Activated B cell treated with CpG ODN at 0.5 μM for 24 hours (primary cell): ENCODE measurements around the gene GKN2. TPM values are rescaled to one million over a fixed set of nuclear protein-coding genes. Genes with fewer than 3 reads are reported as not detected.

Experiments used
- ATAC-seq: fragments of 200-7000 bp; cut with Tn5 transposase; one replicate; pipeline ENCODE4 v1.10.0; 2021; ENCODE audit warnings: low read depth, mild to moderate bottlenecking, moderate library complexity
- CTCF ChIA-PET: fragments of 350-600 bp; sonication (Branson Sonifier 250); formaldehyde crosslinking; loops from one replicate; lab custom pipeline; 2021; ENCODE audit warnings: antibody characterized with exemption; lab: Charles Lee
- POLR2A ChIA-PET: fragments of 350-600 bp; sonication (Branson Sonifier 250); formaldehyde crosslinking; loops from one replicate; lab custom pipeline; 2021; ENCODE audit warnings: antibody characterized with exemption; lab: Charles Lee
- DNase-seq: peaks from one replicate; pipeline ENCODE4 v3.0.0; 2022
- H3K27ac Mint-ChIP-seq: one replicate; pipeline ENCODE4 v1.8.0; 2020; ENCODE audit warnings: mixed read lengths
- H3K27me3 Mint-ChIP-seq: one replicate; pipeline ENCODE4 v1.8.0; 2021; ENCODE audit warnings: mixed read lengths
- H3K36me3 Mint-ChIP-seq: one replicate; pipeline ENCODE4 v1.8.0; 2021; ENCODE audit warnings: low read depth, mixed read lengths
- H3K4me1 Mint-ChIP-seq: one replicate; pipeline ENCODE4 v1.8.0; 2021; ENCODE audit warnings: mixed read lengths
- H3K4me3 Mint-ChIP-seq: one replicate; pipeline ENCODE4 v1.8.0; 2020; ENCODE audit warnings: mild to moderate bottlenecking, mixed read lengths
- H3K9me3 Mint-ChIP-seq: one replicate; pipeline ENCODE4 v1.8.0; 2020; ENCODE audit warnings: mixed read lengths
- intact Hi-C: fragments of 100-400 bp; cut with micrococcal nuclease; formaldehyde crosslinking; loops from one replicate; pipeline ENCODE4 v1.15.1; 2024
- total RNA-seq: library from RNA; stranded (reverse); gene quantifications from 2 replicates; pipeline ENCODE4 v1.2.3, GENCODE V29; 2022
- TF ChIP-seq, protein P1 (sequence below): fragments of 200-600 bp; IDR thresholded peaks from one replicate; pipeline ENCODE4 v1.8.0; 2022; ENCODE audit warnings: antibody characterized with exemption, mild to moderate bottlenecking

The GKN2 gene
- total RNA-seq, 1 donor from 2014 or later = not detected

DNA sequence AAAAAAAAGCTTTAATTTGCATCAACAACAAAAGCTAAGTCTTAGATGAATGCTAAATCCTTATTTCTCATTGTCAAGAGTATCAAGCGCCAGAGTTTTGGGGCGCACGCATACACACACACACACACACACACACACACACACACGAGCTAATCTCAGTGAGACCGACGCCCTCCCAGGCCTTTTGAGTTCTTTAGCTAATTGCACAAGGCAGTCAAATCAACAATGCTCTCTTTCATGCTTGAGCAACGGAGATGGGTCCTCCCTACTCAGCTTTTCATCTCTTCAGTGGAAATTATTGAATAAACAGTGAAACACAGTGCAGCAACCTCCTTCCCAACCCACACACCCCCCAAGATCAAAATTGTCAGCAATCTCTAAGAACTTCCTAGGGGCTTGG, 41.0 kb upstream of the GKN2 start:
- H3K9me3 Mint-ChIP-seq = no peaks in the 10 kb centered on the region
- no peak overlapping the region for H3K4me3 Mint-ChIP-seq
- ATAC-seq (no peak), DNase-seq (no peak)
- H3K27ac Mint-ChIP-seq = no peak overlapping the region
- no peaks in the 10 kb centered on the region for H3K36me3 Mint-ChIP-seq
- intact Hi-C loops = no loop called here
- TF ChIP-seq, protein P1, sequence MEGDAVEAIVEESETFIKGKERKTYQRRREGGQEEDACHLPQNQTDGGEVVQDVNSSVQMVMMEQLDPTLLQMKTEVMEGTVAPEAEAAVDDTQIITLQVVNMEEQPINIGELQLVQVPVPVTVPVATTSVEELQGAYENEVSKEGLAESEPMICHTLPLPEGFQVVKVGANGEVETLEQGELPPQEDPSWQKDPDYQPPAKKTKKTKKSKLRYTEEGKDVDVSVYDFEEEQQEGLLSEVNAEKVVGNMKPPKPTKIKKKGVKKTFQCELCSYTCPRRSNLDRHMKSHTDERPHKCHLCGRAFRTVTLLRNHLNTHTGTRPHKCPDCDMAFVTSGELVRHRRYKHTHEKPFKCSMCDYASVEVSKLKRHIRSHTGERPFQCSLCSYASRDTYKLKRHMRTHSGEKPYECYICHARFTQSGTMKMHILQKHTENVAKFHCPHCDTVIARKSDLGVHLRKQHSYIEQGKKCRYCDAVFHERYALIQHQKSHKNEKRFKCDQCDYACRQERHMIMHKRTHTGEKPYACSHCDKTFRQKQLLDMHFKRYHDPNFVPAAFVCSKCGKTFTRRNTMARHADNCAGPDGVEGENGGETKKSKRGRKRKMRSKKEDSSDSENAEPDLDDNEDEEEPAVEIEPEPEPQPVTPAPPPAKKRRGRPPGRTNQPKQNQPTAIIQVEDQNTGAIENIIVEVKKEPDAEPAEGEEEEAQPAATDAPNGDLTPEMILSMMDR = no peak
- H3K4me1 Mint-ChIP-seq = no peaks in the 10 kb centered on the region
- peaks cover 21% of the 10 kb centered on the region for H3K27me3 Mint-ChIP-seq
- POLR2A ChIA-PET = no interaction called here
- CTCF ChIA-PET = no interaction called here

DNA sequence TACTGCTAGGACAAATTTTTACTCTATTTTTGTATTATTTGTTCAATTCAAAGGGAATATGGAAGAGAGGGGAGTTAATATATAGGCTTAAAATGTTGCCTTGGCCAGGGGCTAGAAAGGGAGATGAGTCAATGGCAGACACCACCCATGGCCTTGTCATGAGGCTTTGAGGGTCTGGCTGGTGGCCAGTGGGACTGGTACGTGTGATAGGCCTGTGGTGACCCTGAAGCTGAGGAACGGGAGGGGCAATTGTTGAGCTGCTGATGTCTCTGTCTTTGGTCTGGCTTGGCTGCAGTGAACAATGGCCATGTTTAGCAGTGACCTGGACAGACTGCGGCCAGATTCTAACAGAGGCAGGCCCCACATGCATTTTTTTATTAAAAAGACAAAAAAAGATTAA, 40.2 kb upstream of the GKN2 start:
- intact Hi-C loops = no loop called here
- ATAC-seq = no peak
- Mint-ChIP-seq H3K4me3 (no peak overlapping the region), H3K36me3 (no peaks in the 10 kb centered on the region), H3K9me3 (no peaks in the 10 kb centered on the region), H3K27ac (no peak overlapping the region), H3K27me3 (peaks cover 17% of the 10 kb centered on the region), H3K4me1 (no peaks in the 10 kb centered on the region)
- CTCF ChIA-PET = no interaction called here
- no peak for DNase-seq
- TF ChIP-seq, protein P1 = no peak
- POLR2A ChIA-PET = no interaction called here

DNA sequence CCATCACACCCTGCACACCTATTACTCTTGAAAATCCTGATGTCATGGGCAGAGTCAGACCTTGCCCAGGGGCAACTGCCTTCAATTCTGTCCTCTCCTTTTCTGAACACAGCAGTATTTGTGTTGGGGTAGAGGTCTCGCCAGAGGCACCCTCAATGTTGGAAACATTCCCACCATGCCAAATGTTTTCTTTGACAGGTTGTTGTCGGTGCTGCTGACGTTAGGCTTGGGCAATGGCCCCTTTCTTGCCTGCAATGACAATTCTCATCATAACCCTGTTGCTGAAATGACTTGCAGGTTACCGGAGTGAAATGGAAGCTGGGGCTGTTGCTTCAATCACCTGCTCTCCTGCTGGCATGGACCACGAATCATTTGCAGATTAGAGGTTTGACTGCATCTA, 39.6 kb upstream of the GKN2 start:
- Mint-ChIP-seq H3K4me3 (no peak overlapping the region), H3K9me3 (no peaks in the 10 kb centered on the region), H3K36me3 (no peaks in the 10 kb centered on the region), H3K27me3 (peaks cover 17% of the 10 kb centered on the region), H3K27ac (no peak overlapping the region), H3K4me1 (no peaks in the 10 kb centered on the region)
- TF ChIP-seq, protein P1 = no peak
- ATAC-seq (no peak), DNase-seq (no peak)
- intact Hi-C loops = no loop called here
- ChIA-PET CTCF (no interaction called here), POLR2A (no interaction called here)

DNA sequence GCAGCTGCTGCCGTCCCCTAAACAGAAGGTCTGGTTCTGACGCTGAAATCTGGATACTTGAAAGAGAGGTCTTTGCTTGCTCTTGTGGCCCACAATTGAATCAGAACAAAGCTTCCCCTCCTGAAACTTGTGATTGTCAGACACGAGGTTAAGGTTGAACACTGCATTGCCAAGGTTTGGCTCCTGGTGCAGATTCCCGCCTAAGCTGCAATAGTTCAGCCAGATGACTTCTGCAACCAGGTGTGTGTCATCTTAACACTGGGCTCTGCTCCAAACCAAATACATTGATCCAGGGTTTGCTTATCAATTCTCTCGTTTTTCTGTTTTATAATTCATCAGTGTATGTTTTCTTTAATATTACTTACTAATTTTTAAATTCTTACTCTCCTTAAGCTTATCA, 36.3 kb upstream of the GKN2 start:
- Mint-ChIP-seq H3K27ac (no peak overlapping the region), H3K9me3 (no peaks in the 10 kb centered on the region), H3K36me3 (no peaks in the 10 kb centered on the region), H3K27me3 (peaks cover 8% of the 10 kb centered on the region), H3K4me3 (no peak overlapping the region), H3K4me1 (no peaks in the 10 kb centered on the region)
- DNase-seq = no peak
- TF ChIP-seq, protein P1 = no peak
- ChIA-PET CTCF (no interaction called here), POLR2A (no interaction called here)
- ATAC-seq = no peak
- intact Hi-C loops = no loop called here

DNA sequence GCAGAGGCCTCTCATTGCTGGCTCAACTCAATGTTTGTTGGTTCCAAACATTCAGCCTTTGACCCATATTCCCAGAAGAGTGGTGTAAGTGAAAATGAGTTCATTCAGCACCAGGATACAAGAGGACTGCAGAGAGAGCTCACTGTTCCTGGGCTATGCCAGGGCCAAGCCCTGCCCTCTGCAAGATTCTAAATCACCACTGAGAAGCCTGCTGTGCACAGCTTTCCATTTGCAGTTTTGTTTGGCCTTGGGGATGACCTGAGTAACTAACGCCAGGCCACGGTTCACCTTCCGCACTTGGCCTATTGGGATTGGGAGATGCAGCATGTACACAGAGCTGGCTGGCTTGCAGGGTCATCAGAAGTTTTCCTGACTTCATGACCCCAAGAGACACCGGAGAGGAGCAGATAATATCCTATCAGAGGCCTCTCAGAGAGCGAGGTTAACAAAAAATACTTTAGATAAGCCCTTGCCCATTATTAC, 34.4 kb upstream of the GKN2 start:
- no peaks in the 10 kb centered on the region for H3K9me3 Mint-ChIP-seq
- DNase-seq (no peak), ATAC-seq (no peak)
- H3K36me3 Mint-ChIP-seq = no peaks in the 10 kb centered on the region
- H3K27ac Mint-ChIP-seq = no peak overlapping the region
- TF ChIP-seq, protein P1 = no peak
- intact Hi-C loops = no loop called here
- H3K4me1 Mint-ChIP-seq = no peaks in the 10 kb centered on the region
- CTCF ChIA-PET = no interaction called here
- POLR2A ChIA-PET = no interaction called here
- no peak overlapping the region for H3K4me3 Mint-ChIP-seq
- peaks cover 8% of the 10 kb centered on the region for H3K27me3 Mint-ChIP-seq
